HG02588 (cell line): Measurements from ENCODE around the gene BCAS3.

Experiments
- ATAC-seq: cut with Tn5 transposase; IDR thresholded peaks from one replicate; pipeline ENCODE4 v1.9.1; 2021; ENCODE audit warnings: mild to moderate bottlenecking, moderate library complexity; ENCODE audit not compliant: unreplicated experiment

The BCAS3 gene

GRCh38 chr17:61177351-61177750 is 499.7 kb downstream of the BCAS3 start:
- ATAC-seq = no peak

- no peak for ATAC-seq
Observed at GRCh38 chr17:61178284-61178683, 500.6 kb downstream of the BCAS3 start.

- ATAC-seq = no peak
Observed at GRCh38 chr17:61179380-61179806, 501.7 kb downstream of the BCAS3 start.

- no peak for ATAC-seq
Observed at GRCh38 chr17:61183793-61184192, 506.1 kb downstream of the BCAS3 start.

GRCh38 chr17:61185385-61185784 is 507.7 kb downstream of the BCAS3 start:
- no peak for ATAC-seq

GRCh38 chr17:61187038-61187437 is 509.4 kb downstream of the BCAS3 start:
- ATAC-seq = no peak

- no peak for ATAC-seq
Observed at GRCh38 chr17:61188081-61188480, 510.4 kb downstream of the BCAS3 start.

- ATAC-seq = no peak
Observed at GRCh38 chr17:61189968-61190367, 512.3 kb downstream of the BCAS3 start.

- no peak for ATAC-seq
Observed at GRCh38 chr17:61196302-61196704, 518.7 kb downstream of the BCAS3 start.

GRCh38 chr17:61196799-61197198 is 519.1 kb downstream of the BCAS3 start:
- ATAC-seq = no peak

- ATAC-seq = no peak
Observed at GRCh38 chr17:61199431-61200338, 522.0 kb downstream of the BCAS3 start.

- no peak for ATAC-seq
Observed at GRCh38 chr17:61200339-61200715, 522.7 kb downstream of the BCAS3 start.

- ATAC-seq = no peak
Observed at GRCh38 chr17:61201211-61201610, 523.6 kb downstream of the BCAS3 start.

- ATAC-seq = no peak
Observed at GRCh38 chr17:61202564-61202963, 524.9 kb downstream of the BCAS3 start.

- no peak for ATAC-seq
Observed at GRCh38 chr17:61203671-61204131, 526.0 kb downstream of the BCAS3 start.

GRCh38 chr17:61204456-61204855 is 526.8 kb downstream of the BCAS3 start:
- no peak for ATAC-seq

- no peak for ATAC-seq
Observed at GRCh38 chr17:61205401-61205800, 527.8 kb downstream of the BCAS3 start.

GRCh38 chr17:61205931-61206330 is 528.3 kb downstream of the BCAS3 start:
- no peak for ATAC-seq

- ATAC-seq = no peak
Observed at GRCh38 chr17:61206922-61207321, 529.3 kb downstream of the BCAS3 start.

- ATAC-seq = no peak
Observed at GRCh38 chr17:61208301-61209105, 530.9 kb downstream of the BCAS3 start.

- no peak for ATAC-seq
Observed at GRCh38 chr17:61209106-61209439, 531.4 kb downstream of the BCAS3 start.

- ATAC-seq = no peak
Observed at GRCh38 chr17:61209525-61209924, 531.9 kb downstream of the BCAS3 start.
